Effector memory CD4-positive, alpha-beta T cell (primary cell): Measurements from ENCODE around the gene TMC8.

ENCODE experiments used
- DNase-seq, 3 donors: peaks; one replicate each; pipeline ENCODE4 v3.0.0-alpha.2; 2020
- H3K27ac ChIP-seq: 2 replicates; pipeline ENCODE4 v1.7.0; 2013; ENCODE audit warnings: mild to moderate bottlenecking, low read length, moderate library complexity; ENCODE audit not compliant: insufficient read depth, poor library complexity, severe bottlenecking
- H3K27me3 ChIP-seq: replicated peaks from 2 replicates; pipeline ENCODE4 v1.7.0; 2013; ENCODE audit warnings: mild to moderate bottlenecking, low read length; ENCODE audit not compliant: insufficient read depth, control insufficient read depth, poor library complexity, severe bottlenecking
- H3K36me3 ChIP-seq: 2 replicates; pipeline ENCODE4 v1.7.0; 2013; ENCODE audit warnings: mild to moderate bottlenecking, low read length, moderate library complexity; ENCODE audit not compliant: control insufficient read depth, insufficient read depth
- H3K4me1 ChIP-seq: 2 replicates; pipeline ENCODE4 v1.7.0; 2013; ENCODE audit warnings: low read length, mild to moderate bottlenecking; ENCODE audit not compliant: control insufficient read depth, insufficient read depth, poor library complexity, severe bottlenecking
- H3K4me3 ChIP-seq: 2 replicates; pipeline ENCODE4 v1.7.0; 2013; ENCODE audit warnings: low read length, low read depth, mild to moderate bottlenecking; ENCODE audit not compliant: insufficient read depth, poor library complexity, severe bottlenecking
- H3K9me3 ChIP-seq: 2 replicates; pipeline ENCODE4 v1.7.0; 2013; ENCODE audit warnings: mild to moderate bottlenecking, low read length, moderate library complexity; ENCODE audit not compliant: control insufficient read depth

The TMC8 gene

GRCh38 chr17:78108726-78109488 is 21.7 kb upstream of the TMC8 start:
- Histone ChIP-seq H3K4me1 (peaks cover 16% of the 10 kb centered on the region), H3K36me3 (peaks cover 58% of the 10 kb centered on the region), H3K27me3 (no peaks in the 10 kb centered on the region), H3K9me3 (no peaks in the 10 kb centered on the region), H3K4me3 (no peak overlapping the region), H3K27ac (no peak overlapping the region)
- no peak for DNase-seq

GRCh38 chr17:78109489-78109761 is 21.1 kb upstream of the TMC8 start:
- Histone ChIP-seq H3K27me3 (no peaks in the 10 kb centered on the region), H3K36me3 (peaks cover 57% of the 10 kb centered on the region), H3K4me3 (no peak overlapping the region), H3K27ac (no peak overlapping the region), H3K4me1 (peaks cover 21% of the 10 kb centered on the region), H3K9me3 (no peaks in the 10 kb centered on the region)
- DNase-seq: no peak

- Histone ChIP-seq H3K36me3 (peaks cover 62% of the 10 kb centered on the region), H3K9me3 (no peaks in the 10 kb centered on the region), H3K27me3 (no peaks in the 10 kb centered on the region), H3K27ac (no peak overlapping the region), H3K4me1 (peaks cover 24% of the 10 kb centered on the region), H3K4me3 (no peak overlapping the region)
- DNase-seq: no peak
Observed at GRCh38 chr17:78110363-78111015, 20.1 kb upstream of the TMC8 start.

GRCh38 chr17:78111016-78111726 is 19.4 kb upstream of the TMC8 start:
- H3K9me3 ChIP-seq: no peaks in the 10 kb centered on the region
- H3K36me3 ChIP-seq: peaks cover 63% of the 10 kb centered on the region
- H3K27me3 ChIP-seq: no peaks in the 10 kb centered on the region
- no peak overlapping the region for H3K4me3 ChIP-seq
- H3K27ac ChIP-seq: no peak overlapping the region
- DNase-seq: no peak
- peaks cover 24% of the 10 kb centered on the region for H3K4me1 ChIP-seq

GRCh38 chr17:78111727-78112517 is 18.6 kb upstream of the TMC8 start:
- H3K4me1 ChIP-seq: peaks cover 24% of the 10 kb centered on the region
- no peak overlapping the region for H3K4me3 ChIP-seq
- no peaks in the 10 kb centered on the region for H3K9me3 ChIP-seq
- no peak for DNase-seq
- H3K27me3 ChIP-seq: no peaks in the 10 kb centered on the region
- H3K27ac ChIP-seq: no peak overlapping the region
- peaks cover 71% of the 10 kb centered on the region for H3K36me3 ChIP-seq

- Histone ChIP-seq H3K27ac (peak overlapping the region; percentile 29), H3K27me3 (no peaks in the 10 kb centered on the region), H3K9me3 (no peaks in the 10 kb centered on the region), H3K4me1 (peaks cover 30% of the 10 kb centered on the region), H3K36me3 (peaks cover 79% of the 10 kb centered on the region), H3K4me3 (no peak overlapping the region)
- peak; percentile 60 to 73 (median 68) for DNase-seq
Observed at GRCh38 chr17:78112518-78113471, 17.8 kb upstream of the TMC8 start.

GRCh38 chr17:78113804-78114785 is 16.5 kb upstream of the TMC8 start:
- peak overlapping the region; percentile 29 for H3K27ac ChIP-seq
- H3K27me3 ChIP-seq: no peaks in the 10 kb centered on the region
- H3K36me3 ChIP-seq: peaks cover 87% of the 10 kb centered on the region
- no peak overlapping the region for H3K4me3 ChIP-seq
- peaks cover 36% of the 10 kb centered on the region for H3K4me1 ChIP-seq
- DNase-seq: no peak
- H3K9me3 ChIP-seq: no peaks in the 10 kb centered on the region

GRCh38 chr17:78114831-78115723 is 15.5 kb upstream of the TMC8 start:
- H3K27me3 ChIP-seq: no peaks in the 10 kb centered on the region
- DNase-seq: no peak
- peaks cover 36% of the 10 kb centered on the region for H3K4me1 ChIP-seq
- H3K27ac ChIP-seq: peak overlapping the region; percentile 14
- H3K4me3 ChIP-seq: no peak overlapping the region
- H3K36me3 ChIP-seq: peaks cover 85% of the 10 kb centered on the region
- no peaks in the 10 kb centered on the region for H3K9me3 ChIP-seq
